Activated B cell treated with CpG ODN at 0.5 μM for 24 hours (primary cell): Measurements from ENCODE around the gene GALNT2. TPM values are rescaled to one million over a fixed set of nuclear protein-coding genes. Genes with fewer than 3 reads are reported as not detected.

Experiments
- ATAC-seq: fragments of 200-7000 bp; cut with Tn5 transposase; one replicate; pipeline ENCODE4 v1.10.0; 2021; ENCODE audit warnings: low read depth, mild to moderate bottlenecking, moderate library complexity
- CTCF ChIA-PET: fragments of 350-600 bp; sonication (Branson Sonifier 250); formaldehyde crosslinking; loops from one replicate; lab custom pipeline; 2021; ENCODE audit warnings: antibody characterized with exemption; lab: Charles Lee
- POLR2A ChIA-PET: fragments of 350-600 bp; sonication (Branson Sonifier 250); formaldehyde crosslinking; loops from one replicate; lab custom pipeline; 2021; ENCODE audit warnings: antibody characterized with exemption; lab: Charles Lee
- DNase-seq: peaks from one replicate; pipeline ENCODE4 v3.0.0; 2022
- H3K27ac Mint-ChIP-seq: one replicate; pipeline ENCODE4 v1.8.0; 2020; ENCODE audit warnings: mixed read lengths
- H3K27me3 Mint-ChIP-seq: one replicate; pipeline ENCODE4 v1.8.0; 2021; ENCODE audit warnings: mixed read lengths
- H3K36me3 Mint-ChIP-seq: one replicate; pipeline ENCODE4 v1.8.0; 2021; ENCODE audit warnings: low read depth, mixed read lengths
- H3K4me1 Mint-ChIP-seq: one replicate; pipeline ENCODE4 v1.8.0; 2021; ENCODE audit warnings: mixed read lengths
- H3K4me3 Mint-ChIP-seq: one replicate; pipeline ENCODE4 v1.8.0; 2020; ENCODE audit warnings: mild to moderate bottlenecking, mixed read lengths
- H3K9me3 Mint-ChIP-seq: one replicate; pipeline ENCODE4 v1.8.0; 2020; ENCODE audit warnings: mixed read lengths
- CTCF ChIP-seq: fragments of 200-600 bp; IDR thresholded peaks from one replicate; pipeline ENCODE4 v1.8.0; 2022; ENCODE audit warnings: antibody characterized with exemption, mild to moderate bottlenecking
- intact Hi-C: fragments of 100-400 bp; cut with micrococcal nuclease; formaldehyde crosslinking; loops from one replicate; pipeline ENCODE4 v1.15.1; 2024
- total RNA-seq: library from RNA; stranded (reverse); gene quantifications from 2 replicates; pipeline ENCODE4 v1.2.3, GENCODE V29; 2022

The GALNT2 gene
- total RNA-seq, 1 donor from 2014 or later = 108 TPM

- ATAC-seq (no peak), DNase-seq (no peak)
- ChIA-PET CTCF (no interaction called here), POLR2A (no interaction called here)
- no peak for TF ChIP-seq CTCF
- Mint-ChIP-seq H3K27ac (no peak overlapping the region), H3K36me3 (peaks cover 51% of the 10 kb centered on the region), H3K27me3 (no peaks in the 10 kb centered on the region), H3K9me3 (no peaks in the 10 kb centered on the region), H3K4me3 (no peak overlapping the region), H3K4me1 (peaks cover 23% of the 10 kb centered on the region)
- intact Hi-C loops = no loop called here
These were observed 164.1 kb downstream of the GALNT2 start for GRCh38 chr1:230230948-230231773.

GRCh38 chr1:230231774-230232145 lies 164.7 kb downstream of the GALNT2 start:
- ChIA-PET CTCF (no interaction called here), POLR2A (no interaction called here)
- ATAC-seq (no peak), DNase-seq (no peak)
- no peak for TF ChIP-seq CTCF
- Mint-ChIP-seq H3K4me3 (no peak overlapping the region), H3K9me3 (no peaks in the 10 kb centered on the region), H3K27ac (no peak overlapping the region), H3K27me3 (no peaks in the 10 kb centered on the region), H3K36me3 (peaks cover 54% of the 10 kb centered on the region), H3K4me1 (peaks cover 23% of the 10 kb centered on the region)
- intact Hi-C loops = no loop called here

GRCh38 chr1:230232371-230232771 lies 165.3 kb downstream of the GALNT2 start:
- no peak overlapping the region for H3K27ac Mint-ChIP-seq
- no peak for ATAC-seq
- intact Hi-C loops = no loop called here
- peaks cover 23% of the 10 kb centered on the region for H3K4me1 Mint-ChIP-seq
- DNase-seq = no peak
- H3K27me3 Mint-ChIP-seq = no peaks in the 10 kb centered on the region
- ChIA-PET POLR2A (no interaction called here), CTCF (no interaction called here)
- no peak overlapping the region for H3K4me3 Mint-ChIP-seq
- H3K9me3 Mint-ChIP-seq = no peaks in the 10 kb centered on the region
- no peak for TF ChIP-seq CTCF
- peaks cover 60% of the 10 kb centered on the region for H3K36me3 Mint-ChIP-seq

GRCh38 chr1:230233786-230234185 lies 166.7 kb downstream of the GALNT2 start:
- CTCF ChIA-PET = no interaction called here
- POLR2A ChIA-PET = no interaction called here
- peaks cover 23% of the 10 kb centered on the region for H3K4me1 Mint-ChIP-seq
- intact Hi-C loops = no loop called here
- H3K4me3 Mint-ChIP-seq = no peak overlapping the region
- ATAC-seq (no peak), DNase-seq (no peak)
- H3K36me3 Mint-ChIP-seq = peaks cover 62% of the 10 kb centered on the region
- no peak for TF ChIP-seq CTCF
- no peaks in the 10 kb centered on the region for H3K27me3 Mint-ChIP-seq
- H3K9me3 Mint-ChIP-seq = no peaks in the 10 kb centered on the region
- H3K27ac Mint-ChIP-seq = no peak overlapping the region

GRCh38 chr1:230235876-230236275 lies 168.8 kb downstream of the GALNT2 start:
- ChIA-PET POLR2A (no interaction called here), CTCF (no interaction called here)
- intact Hi-C loops = no loop called here
- Mint-ChIP-seq H3K9me3 (peaks cover 4% of the 10 kb centered on the region), H3K36me3 (peaks cover 65% of the 10 kb centered on the region), H3K27ac (no peak overlapping the region), H3K4me3 (no peak overlapping the region), H3K27me3 (no peaks in the 10 kb centered on the region), H3K4me1 (peaks cover 30% of the 10 kb centered on the region)
- no peak for DNase-seq
- ATAC-seq = no peak
- no peak for TF ChIP-seq CTCF
